ENCODE data around the gene PRDM8. TPM values are rescaled to one million over a fixed set of nuclear protein-coding genes. Genes with fewer than 3 reads are reported as not detected.

PRDM8 gene
- total RNA-seq, 2 donors from 2014 or later: 1.4 to 2.2 TPM

DNA sequence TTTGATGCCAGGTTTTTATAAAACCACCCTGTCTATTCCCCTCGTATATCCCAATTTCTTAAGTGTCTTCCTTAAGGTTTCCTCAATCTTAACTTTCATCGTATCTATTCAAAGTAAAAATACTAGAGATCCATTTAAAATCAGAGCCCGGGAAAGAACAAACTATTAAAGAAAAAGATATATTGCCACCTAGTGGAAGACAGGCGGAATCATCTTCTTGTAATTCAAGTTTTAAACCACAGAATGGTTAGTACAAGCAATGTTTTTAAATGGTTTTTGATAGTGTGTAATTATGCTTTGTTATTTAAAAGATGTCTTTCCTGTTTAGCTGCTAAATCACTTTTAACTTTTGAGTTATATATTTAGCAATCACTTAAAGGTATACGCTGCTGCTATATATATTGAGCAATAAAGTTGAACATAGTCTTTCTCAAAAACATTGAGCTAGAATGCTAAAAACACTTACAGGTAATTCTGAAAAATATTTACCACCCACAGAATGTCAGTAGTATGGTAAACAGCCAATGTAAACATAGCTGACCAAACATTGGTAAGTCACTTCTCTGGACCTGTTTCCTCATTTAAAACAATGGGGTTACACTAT lies 18.2 kb downstream of the PRDM8 start:
- H3K9me3 ChIP-seq: no peaks in the 10 kb centered on the region
- TF ChIP-seq, protein P1, sequence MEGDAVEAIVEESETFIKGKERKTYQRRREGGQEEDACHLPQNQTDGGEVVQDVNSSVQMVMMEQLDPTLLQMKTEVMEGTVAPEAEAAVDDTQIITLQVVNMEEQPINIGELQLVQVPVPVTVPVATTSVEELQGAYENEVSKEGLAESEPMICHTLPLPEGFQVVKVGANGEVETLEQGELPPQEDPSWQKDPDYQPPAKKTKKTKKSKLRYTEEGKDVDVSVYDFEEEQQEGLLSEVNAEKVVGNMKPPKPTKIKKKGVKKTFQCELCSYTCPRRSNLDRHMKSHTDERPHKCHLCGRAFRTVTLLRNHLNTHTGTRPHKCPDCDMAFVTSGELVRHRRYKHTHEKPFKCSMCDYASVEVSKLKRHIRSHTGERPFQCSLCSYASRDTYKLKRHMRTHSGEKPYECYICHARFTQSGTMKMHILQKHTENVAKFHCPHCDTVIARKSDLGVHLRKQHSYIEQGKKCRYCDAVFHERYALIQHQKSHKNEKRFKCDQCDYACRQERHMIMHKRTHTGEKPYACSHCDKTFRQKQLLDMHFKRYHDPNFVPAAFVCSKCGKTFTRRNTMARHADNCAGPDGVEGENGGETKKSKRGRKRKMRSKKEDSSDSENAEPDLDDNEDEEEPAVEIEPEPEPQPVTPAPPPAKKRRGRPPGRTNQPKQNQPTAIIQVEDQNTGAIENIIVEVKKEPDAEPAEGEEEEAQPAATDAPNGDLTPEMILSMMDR (IDR thresholded peaks at IDR 0.05): peak; percentile 57 to 76
- H3K4me3 ChIP-seq: no peak overlapping the region
- H3K27ac ChIP-seq: no peak overlapping the region
- H3K36me3 ChIP-seq: no peaks in the 10 kb centered on the region
- H3K4me1 ChIP-seq: no peaks in the 10 kb centered on the region
- H3K27me3 ChIP-seq: no peaks in the 10 kb centered on the region
- no peak for DNase-seq (ENCODE audit: low spot score)

DNA sequence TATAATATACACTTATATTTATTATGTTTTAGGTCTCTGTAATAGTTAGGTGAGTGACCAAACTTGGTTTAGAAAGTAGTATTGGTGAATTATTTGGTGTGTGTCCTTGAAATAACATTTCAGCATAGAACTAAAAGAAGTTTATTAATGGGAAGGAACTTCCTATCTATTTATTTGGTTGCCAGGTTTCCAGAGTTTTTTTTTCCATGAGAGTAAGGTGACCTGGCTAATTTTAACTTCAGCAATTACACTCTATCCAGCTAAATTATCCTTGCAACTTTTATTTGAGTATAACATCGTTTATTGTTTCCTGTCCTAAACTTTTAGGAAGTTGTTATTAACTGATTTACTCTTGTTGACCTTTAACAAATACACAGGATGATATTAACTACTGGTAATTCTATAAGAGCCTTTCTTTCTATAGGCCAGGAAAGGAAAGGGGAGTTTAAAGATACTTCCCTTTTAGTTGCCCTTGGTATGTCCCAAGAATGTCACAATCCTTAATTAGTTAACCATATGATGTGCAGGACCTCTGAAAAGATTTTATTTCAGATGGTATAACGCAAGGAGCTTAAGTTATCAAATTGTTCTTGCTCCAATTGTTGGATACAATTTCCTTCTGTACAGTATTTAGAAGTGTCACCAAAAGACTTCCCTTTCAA lies 18.9 kb downstream of the PRDM8 start:
- no peaks in the 10 kb centered on the region for H3K27me3 ChIP-seq
- no peak overlapping the region for H3K4me3 ChIP-seq
- H3K36me3 ChIP-seq: no peaks in the 10 kb centered on the region
- no peaks in the 10 kb centered on the region for H3K4me1 ChIP-seq
- no peaks in the 10 kb centered on the region for H3K9me3 ChIP-seq
- TF ChIP-seq, protein P1 (IDR thresholded peaks at IDR 0.05): no peak
- no peak for DNase-seq (ENCODE audit: low spot score)
- no peak overlapping the region for H3K27ac ChIP-seq

DNA sequence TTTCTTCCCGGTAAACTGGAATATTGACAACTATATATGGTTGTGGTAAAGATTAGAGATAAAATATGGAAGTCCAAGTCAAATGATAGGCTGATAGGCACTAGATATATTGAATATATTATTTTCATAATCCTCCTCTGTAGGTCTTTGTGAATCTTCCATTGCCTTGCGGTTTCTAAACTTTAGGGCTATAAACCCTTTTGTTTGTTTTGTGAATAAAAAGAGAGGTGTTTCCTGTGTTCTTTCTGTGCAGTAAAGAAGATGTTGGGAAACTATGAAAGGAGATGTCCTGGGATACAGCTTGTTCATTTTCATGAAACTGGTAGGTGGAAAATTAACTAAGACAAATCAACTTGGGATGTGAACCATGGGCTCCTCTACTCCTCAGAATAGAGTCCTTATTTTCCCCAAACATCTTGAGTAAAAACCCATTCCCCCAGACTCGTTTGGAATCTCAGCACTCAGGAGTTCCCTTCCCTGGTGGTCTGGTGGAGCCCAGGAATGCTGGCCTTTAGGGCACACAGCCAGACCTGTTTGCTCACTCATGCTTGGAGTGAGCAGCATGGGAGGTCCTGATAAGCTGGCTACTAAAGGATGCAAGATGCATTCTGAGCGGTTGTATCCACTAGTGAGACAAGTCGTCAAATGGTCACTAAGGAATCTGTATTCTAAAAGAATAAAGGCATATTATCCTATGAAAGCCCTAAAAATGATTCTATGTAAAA lies 22.2 kb downstream of the PRDM8 start:
- TF ChIP-seq, protein P1 (IDR thresholded peaks at IDR 0.05): no peak
- DNase-seq (ENCODE audit: low spot score): no peak
- Histone ChIP-seq H3K27ac (no peak overlapping the region), H3K9me3 (no peaks in the 10 kb centered on the region), H3K4me3 (no peak overlapping the region), H3K27me3 (no peaks in the 10 kb centered on the region), H3K4me1 (no peaks in the 10 kb centered on the region), H3K36me3 (no peaks in the 10 kb centered on the region)

DNA sequence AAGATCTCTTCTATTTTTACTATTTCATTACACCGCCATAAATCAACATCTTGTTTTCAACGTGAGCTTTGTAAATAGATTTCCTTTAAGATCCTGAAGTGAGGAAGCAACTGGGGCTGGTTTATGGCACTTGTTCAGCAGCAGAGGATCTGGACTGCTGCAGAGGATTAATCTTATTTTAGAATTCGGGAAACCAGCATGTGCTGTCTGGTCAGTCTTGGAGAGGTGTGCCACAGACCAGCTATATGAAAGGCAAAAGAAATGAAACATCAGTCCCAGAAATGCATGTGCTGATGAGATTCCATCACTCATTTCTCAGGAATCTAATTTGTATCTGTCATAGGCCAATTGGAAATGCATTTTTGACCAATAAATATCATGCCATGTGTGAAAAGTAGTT lies 23.4 kb downstream of the PRDM8 start:
- Histone ChIP-seq H3K4me3 (no peak overlapping the region), H3K27ac (no peak overlapping the region), H3K9me3 (no peaks in the 10 kb centered on the region), H3K36me3 (no peaks in the 10 kb centered on the region), H3K4me1 (no peaks in the 10 kb centered on the region), H3K27me3 (no peaks in the 10 kb centered on the region)
- no peak for DNase-seq (ENCODE audit: low spot score)
- TF ChIP-seq, protein P1 (IDR thresholded peaks at IDR 0.05): no peak

DNA sequence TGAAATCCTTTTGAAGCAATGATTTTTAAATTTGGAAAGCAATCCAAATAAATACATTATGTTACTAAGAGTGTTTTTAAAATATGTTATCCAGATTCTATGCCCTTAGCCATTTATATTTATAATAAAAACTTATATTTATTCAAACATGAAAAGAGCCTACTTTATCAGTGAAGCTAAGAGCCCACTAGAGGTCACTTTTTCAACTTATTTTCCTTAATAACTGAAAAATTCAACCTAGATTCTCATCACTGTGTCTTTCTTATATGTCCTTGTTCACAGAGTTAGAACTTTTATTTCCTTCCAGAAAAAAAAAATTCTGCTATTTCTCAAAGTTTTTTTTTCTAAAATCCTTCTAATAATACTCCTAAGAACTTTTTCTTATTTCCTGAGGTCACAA lies 23.9 kb downstream of the PRDM8 start:
- DNase-seq (ENCODE audit: low spot score): no peak
- Histone ChIP-seq H3K27me3 (no peaks in the 10 kb centered on the region), H3K27ac (no peak overlapping the region), H3K4me1 (no peaks in the 10 kb centered on the region), H3K4me3 (no peak overlapping the region), H3K36me3 (no peaks in the 10 kb centered on the region), H3K9me3 (no peaks in the 10 kb centered on the region)
- TF ChIP-seq, protein P1 (IDR thresholded peaks at IDR 0.05): peak in 1 of 2 donors; percentile 33

Data from right atrium auricular region (tissue), 2 donors.